ENCODE data around the gene VAV2.

The VAV2 gene

GRCh38 chr9:133879615-133880014, 112.5 kb downstream of the VAV2 start:
- DNase-seq (ENCODE audit: low spot score) = no peak

DNA sequence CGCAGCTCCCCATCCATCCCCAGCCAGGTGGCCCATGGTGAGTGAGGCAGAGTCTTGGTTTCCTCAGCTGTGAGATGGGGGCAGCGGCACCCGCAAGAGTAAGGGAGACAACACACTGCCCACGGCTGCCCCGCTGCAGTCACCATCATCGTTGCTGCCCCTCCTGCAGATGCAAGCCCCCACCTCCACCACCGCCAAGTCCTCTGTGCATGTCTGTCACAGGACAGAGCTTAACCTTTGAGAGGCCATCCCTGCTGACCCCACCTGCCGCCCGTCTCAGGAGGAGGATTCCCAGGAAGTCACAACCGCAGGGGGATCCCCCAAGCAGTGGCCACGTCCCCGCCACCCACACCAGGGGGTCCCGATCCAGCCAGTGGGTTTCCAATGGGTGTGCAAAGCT, 113.7 kb downstream of the VAV2 start:
- DNase-seq (ENCODE audit: low spot score) = no peak

DNA sequence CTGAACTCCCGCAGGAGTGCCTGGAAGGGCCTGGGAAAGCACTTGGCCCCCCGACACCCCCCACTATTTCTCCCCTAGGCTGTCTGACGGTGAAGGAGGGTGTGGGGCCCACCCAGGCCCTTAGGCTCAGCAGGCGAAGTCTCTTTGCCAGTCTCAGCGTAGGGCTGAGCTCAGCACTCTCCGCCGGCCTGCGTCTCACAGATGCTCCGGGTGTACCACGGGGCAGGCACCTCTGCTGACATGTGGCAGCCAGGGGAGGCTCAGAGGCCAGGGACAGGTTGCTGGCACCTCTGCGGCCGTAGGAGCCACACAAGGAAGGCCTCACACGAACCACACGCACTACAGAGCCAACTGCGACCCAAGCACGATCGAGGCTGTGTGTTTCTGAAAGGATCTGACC, 114.2 kb downstream of the VAV2 start:
- DNase-seq (ENCODE audit: low spot score) = no peak

GRCh38 chr9:133877327-133877726, 114.8 kb downstream of the VAV2 start:
- no peak for DNase-seq (ENCODE audit: low spot score)

DNA sequence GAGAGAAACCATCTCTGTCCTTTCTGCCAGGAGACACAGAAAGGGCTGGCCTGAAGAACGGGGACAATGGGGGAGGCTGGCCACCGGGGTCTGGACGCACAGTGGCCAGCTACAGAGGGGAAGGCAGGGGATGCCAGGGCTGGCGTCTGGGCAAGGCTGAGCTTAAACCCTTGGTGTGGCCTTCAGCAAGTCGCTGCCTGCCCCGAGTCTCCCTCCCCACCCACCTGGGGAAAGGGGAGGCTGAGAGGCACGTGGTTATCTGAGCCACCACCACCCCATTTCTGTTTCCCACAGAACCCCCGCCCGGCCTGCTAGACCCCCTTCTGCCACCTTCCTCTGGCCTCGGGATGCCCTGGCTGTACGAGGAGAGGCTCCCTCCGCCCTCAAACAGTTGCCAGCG, 115.3 kb downstream of the VAV2 start:
- no peak for DNase-seq (ENCODE audit: low spot score)

GRCh38 chr9:133876144-133876543, 116.0 kb downstream of the VAV2 start:
- peak; percentile 58 for DNase-seq (ENCODE audit: low spot score)

DNA sequence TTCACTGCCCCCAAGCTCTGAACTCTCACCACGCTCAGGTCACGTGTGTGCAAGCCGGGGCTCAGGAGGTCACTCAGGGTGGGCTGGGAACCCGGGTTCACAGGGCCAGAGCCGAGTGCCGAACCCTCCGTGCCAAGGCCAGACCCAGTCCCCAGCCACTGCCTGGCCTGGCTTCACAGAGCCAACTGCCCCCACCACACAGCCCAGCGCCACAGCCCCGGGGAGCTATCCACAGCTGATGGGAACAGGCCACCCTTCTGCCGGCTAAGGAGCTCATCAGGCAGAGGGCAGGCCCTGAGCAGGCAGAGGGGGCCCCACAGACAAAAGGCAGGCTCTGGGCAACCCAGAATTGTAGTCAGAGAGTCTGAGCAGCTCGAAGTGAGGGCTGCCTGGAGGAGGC, 117.0 kb downstream of the VAV2 start:
- DNase-seq (ENCODE audit: low spot score) = no peak

GRCh38 chr9:133874659-133875058, 117.5 kb downstream of the VAV2 start:
- no peak for DNase-seq (ENCODE audit: low spot score)

DNA sequence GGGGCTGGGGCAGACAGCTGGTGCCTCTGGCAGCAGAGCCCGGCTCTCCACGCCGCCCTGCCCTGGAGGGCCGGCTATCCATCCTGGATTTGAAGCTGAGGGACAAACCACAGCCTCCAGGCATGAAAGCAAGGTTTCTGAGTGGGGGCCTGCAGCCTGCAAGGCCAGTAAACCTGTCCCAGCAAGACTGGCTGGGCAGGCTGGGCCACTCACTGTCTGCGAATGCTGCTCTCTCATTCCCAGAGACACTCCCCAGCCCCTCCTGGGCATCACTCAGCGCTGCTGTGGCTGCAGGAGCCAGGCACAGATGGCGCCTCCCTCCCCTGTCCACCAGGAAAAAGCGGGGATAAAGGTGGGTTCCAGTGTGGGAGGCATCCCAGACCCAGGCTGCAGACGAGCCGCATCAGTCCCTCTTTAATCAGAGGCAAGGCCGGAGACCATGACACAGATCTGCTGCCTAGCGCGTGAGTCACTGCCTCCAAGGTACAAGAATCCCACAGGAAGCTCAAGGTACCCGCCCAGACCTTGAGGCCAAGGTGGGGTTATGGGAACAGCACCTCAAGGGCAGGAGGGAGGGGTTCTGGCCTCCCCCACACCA, 118.0 kb downstream of the VAV2 start:
- no peak for DNase-seq (ENCODE audit: low spot score)

DNA sequence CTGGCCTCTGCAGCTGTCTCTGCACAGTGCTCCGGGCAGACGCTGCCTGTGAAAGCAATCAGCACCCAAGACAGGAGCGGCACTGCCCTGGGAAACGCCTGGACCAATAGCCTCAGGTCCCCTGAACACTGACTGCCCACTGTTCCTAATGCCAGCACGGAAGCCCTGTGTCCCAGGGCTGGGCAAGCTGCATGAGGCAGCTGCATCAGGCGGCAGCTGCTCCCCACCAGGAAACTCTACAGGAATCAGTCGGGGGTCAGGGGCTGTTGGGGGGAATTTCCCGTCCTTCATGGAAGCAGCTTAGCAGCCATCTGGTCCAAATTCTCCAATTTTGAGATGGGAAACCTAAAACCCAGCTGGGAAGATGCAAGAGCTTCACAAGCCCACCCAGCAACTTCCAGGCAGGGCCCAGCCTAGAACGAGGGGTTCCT, 118.6 kb downstream of the VAV2 start:
- DNase-seq (ENCODE audit: low spot score) = no peak

GRCh38 chr9:133873009-133873408, 119.1 kb downstream of the VAV2 start:
- no peak for DNase-seq (ENCODE audit: low spot score)

GRCh38 chr9:133870598-133871595, 121.2 kb downstream of the VAV2 start:
- no peak for DNase-seq (ENCODE audit: low spot score)

- peak; percentile 90 for DNase-seq (ENCODE audit: low spot score)
These were observed 122.3 kb downstream of the VAV2 start for GRCh38 chr9:133869674-133870405.

- no peak for DNase-seq (ENCODE audit: low spot score)
These were observed 123.9 kb downstream of the VAV2 start for GRCh38 chr9:133868203-133868602.

GRCh38 chr9:133866946-133867345, 125.2 kb downstream of the VAV2 start:
- no peak for DNase-seq (ENCODE audit: low spot score)

DNA sequence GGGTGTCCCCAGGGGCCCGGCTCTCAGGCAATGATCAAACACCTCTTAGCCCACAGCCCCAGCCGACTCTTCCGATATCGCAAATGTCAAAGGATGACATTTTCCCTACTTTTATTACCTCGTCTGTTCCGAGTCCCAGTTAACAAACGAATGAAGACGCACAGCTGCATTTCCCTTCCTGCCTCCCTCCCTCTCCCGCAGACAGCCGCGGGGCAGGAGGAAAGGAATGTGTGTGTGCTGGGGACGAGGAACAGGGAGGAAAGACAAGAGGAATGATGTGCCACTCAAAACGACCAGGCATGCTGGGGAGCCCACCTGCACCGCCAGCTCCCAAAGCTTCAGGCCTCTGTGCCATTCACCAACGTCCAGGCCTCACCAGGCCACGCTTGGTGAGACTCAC, 128.1 kb downstream of the VAV2 start:
- DNase-seq (ENCODE audit: low spot score) = no peak

- DNase-seq (ENCODE audit: low spot score) = no peak
These were observed 128.9 kb downstream of the VAV2 start for GRCh38 chr9:133863257-133863592.

DNA sequence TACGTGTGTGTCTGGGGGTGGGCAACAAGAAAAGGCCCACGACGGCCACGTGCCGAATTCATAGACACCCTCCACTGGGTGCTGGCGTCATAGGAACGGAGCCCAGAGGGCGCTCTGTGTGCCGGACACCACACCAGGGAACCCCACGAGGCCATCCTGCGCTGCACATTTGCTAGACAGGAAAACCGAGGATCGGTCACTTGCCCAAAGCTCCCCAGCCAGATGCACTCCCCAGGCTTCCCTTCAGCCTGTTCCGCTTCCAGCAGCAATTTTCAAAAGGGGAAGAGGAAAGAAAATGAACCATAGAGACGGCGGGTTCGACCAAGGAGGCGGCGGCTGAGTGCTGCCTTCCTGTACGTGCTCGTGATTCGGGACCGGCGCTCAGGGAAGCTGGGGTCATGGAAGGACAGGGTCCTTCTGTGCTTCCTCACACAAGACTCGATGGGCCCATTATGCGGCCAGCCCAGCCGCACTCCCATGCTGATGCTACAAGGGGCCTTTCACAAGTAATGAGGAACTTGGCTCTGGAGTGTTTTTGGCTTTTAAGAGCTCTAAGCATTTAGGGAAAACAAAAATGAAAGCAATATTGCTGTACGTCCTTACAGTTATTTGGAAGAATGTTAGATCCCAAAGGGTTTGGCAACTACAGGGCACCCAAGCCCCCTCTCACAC, 129.4 kb downstream of the VAV2 start:
- DNase-seq (ENCODE audit: low spot score) = no peak

GRCh38 chr9:133861692-133862091, 130.4 kb downstream of the VAV2 start:
- no peak for DNase-seq (ENCODE audit: low spot score)

- DNase-seq (ENCODE audit: low spot score) = no peak
These were observed 131.0 kb downstream of the VAV2 start for GRCh38 chr9:133861086-133861485.

- DNase-seq (ENCODE audit: low spot score) = no peak
These were observed 133.4 kb downstream of the VAV2 start for GRCh38 chr9:133858771-133859170.

GRCh38 chr9:133857639-133858038, 134.5 kb downstream of the VAV2 start:
- no peak for DNase-seq (ENCODE audit: low spot score)
